Measurements from ENCODE around the gene CHD6. TPM values are rescaled to one million over a fixed set of nuclear protein-coding genes. Genes with fewer than 3 reads are reported as not detected.
A peak's percentile ranks its signal among the peaks of the same experiment; 100 is the strongest.

The CHD6 gene
- total RNA-seq, 6 experiments from 2014 or later, result 9.3 to 24.1 (median 16.6) TPM

- Histone ChIP-seq H3K4me1 (no peaks in the 10 kb centered on the region), H3K4me3 (no peak overlapping the region), H3K27me3 (no peaks in the 10 kb centered on the region), H3K36me3 (no peaks in the 10 kb centered on the region), H3K27ac (no peak overlapping the region), H3K9me3 (no peaks in the 10 kb centered on the region)
- TF ChIP-seq CTCF (IDR thresholded peaks at IDR 0.05) (no peak), POLR2A (IDR thresholded peaks at IDR 0.05) (no peak)
- 88% methylated on average over 4 of the region's 4 CpGs for WGBS (ENCODE audit: insufficient coverage, low coverage, low lambda C conversion rate, missing lambda C conversion rate)
- intact Hi-C loops (cut with DNase I), result no loop called here
- ATAC-seq, result no peak
- no peak for DNase-seq
These were observed 71.6 kb downstream of the CHD6 start for GRCh38 chr20:41546535-41546934.

GRCh38 chr20:41544472-41544871 lies 73.7 kb downstream of the CHD6 start:
- H3K27me3 ChIP-seq, result no peaks in the 10 kb centered on the region
- H3K27ac ChIP-seq, result no peak overlapping the region
- H3K4me1 ChIP-seq, result peaks cover 0 to 4% (median 0%) of the 10 kb centered on the region in 4 donors
- intact Hi-C loops (cut with DNase I), result no loop called here
- DNase-seq, result no peak
- H3K36me3 ChIP-seq, result no peaks in the 10 kb centered on the region
- no peak overlapping the region for H3K4me3 ChIP-seq
- 86% methylated on average over 1 of the region's 1 CpG for WGBS (ENCODE audit: insufficient coverage, low coverage, low lambda C conversion rate, missing lambda C conversion rate)
- no peaks in the 10 kb centered on the region for H3K9me3 ChIP-seq
- ATAC-seq, result no peak
- TF ChIP-seq CTCF (IDR thresholded peaks at IDR 0.05) (no peak), POLR2A (IDR thresholded peaks at IDR 0.05) (no peak)

GRCh38 chr20:41540918-41541317 lies 77.3 kb downstream of the CHD6 start:
- H3K27me3 ChIP-seq, result no peaks in the 10 kb centered on the region
- H3K36me3 ChIP-seq, result no peaks in the 10 kb centered on the region
- H3K4me3 ChIP-seq, result no peak overlapping the region
- WGBS (ENCODE audit: insufficient coverage, low coverage, low lambda C conversion rate, missing lambda C conversion rate), result 60% methylated on average over 4 of the region's 4 CpGs
- H3K4me1 ChIP-seq, result peaks cover 0 to 4% (median 0%) of the 10 kb centered on the region in 4 donors
- DNase-seq (no peak), ATAC-seq (no peak)
- no peak overlapping the region for H3K27ac ChIP-seq
- intact Hi-C loops (cut with DNase I), result no loop called here
- no peaks in the 10 kb centered on the region for H3K9me3 ChIP-seq
- TF ChIP-seq CTCF (IDR thresholded peaks at IDR 0.05) (no peak), POLR2A (IDR thresholded peaks at IDR 0.05) (no peak)

- H3K27ac ChIP-seq, result no peak overlapping the region
- intact Hi-C loops (cut with DNase I), result no loop called here
- H3K27me3 ChIP-seq, result no peaks in the 10 kb centered on the region
- no peak for DNase-seq
- WGBS (ENCODE audit: insufficient coverage, low coverage, low lambda C conversion rate, missing lambda C conversion rate), result 70% methylated on average over 3 of the region's 3 CpGs
- peak in 3 of 4 donors; percentile 35 to 53 (median 44) for ATAC-seq
- no peaks in the 10 kb centered on the region for H3K36me3 ChIP-seq
- no peak overlapping the region for H3K4me3 ChIP-seq
- TF ChIP-seq CTCF (IDR thresholded peaks at IDR 0.05) (no peak), POLR2A (IDR thresholded peaks at IDR 0.05) (no peak)
- H3K9me3 ChIP-seq, result no peaks in the 10 kb centered on the region
- peaks cover 0 to 4% (median 0%) of the 10 kb centered on the region in 4 donors for H3K4me1 ChIP-seq
These were observed 77.7 kb downstream of the CHD6 start for GRCh38 chr20:41540459-41540858.

Measured in right lobe of liver (tissue), 6 donors.